ENCODE measurements around the gene IP6K3.

The IP6K3 gene

GRCh38 chr6:33776764-33777163, 30.1 kb upstream of the IP6K3 start:
- Mint-ChIP-seq H3K27me3 (ENCODE audit: low read depth, poor library complexity) (peaks cover 15% of the 10 kb centered on the region), H3K4me1 (peaks cover 55% of the 10 kb centered on the region), H3K4me3 (no peak overlapping the region), H3K9me3 (no peaks in the 10 kb centered on the region), H3K36me3 (ENCODE audit: low read depth) (peaks cover 68% of the 10 kb centered on the region), H3K27ac (no peak overlapping the region)
- no peak for TF ChIP-seq CTCF (IDR thresholded peaks at IDR 0.05)
- no peak for DNase-seq

GRCh38 chr6:33776186-33776585, 29.5 kb upstream of the IP6K3 start:
- H3K4me1 Mint-ChIP-seq, result peaks cover 52% of the 10 kb centered on the region
- no peak overlapping the region for H3K4me3 Mint-ChIP-seq
- H3K27ac Mint-ChIP-seq, result no peak overlapping the region
- no peak for TF ChIP-seq CTCF (IDR thresholded peaks at IDR 0.05)
- no peak for DNase-seq
- no peaks in the 10 kb centered on the region for H3K9me3 Mint-ChIP-seq
- peaks cover 15% of the 10 kb centered on the region for H3K27me3 Mint-ChIP-seq (ENCODE audit: low read depth, poor library complexity)
- H3K36me3 Mint-ChIP-seq (ENCODE audit: low read depth), result peaks cover 68% of the 10 kb centered on the region

GRCh38 chr6:33774774-33775173, 28.1 kb upstream of the IP6K3 start:
- H3K36me3 Mint-ChIP-seq (ENCODE audit: low read depth), result peaks cover 55% of the 10 kb centered on the region
- H3K27ac Mint-ChIP-seq, result no peak overlapping the region

GRCh38 chr6:33772902-33773472, 26.3 kb upstream of the IP6K3 start:
- Mint-ChIP-seq H3K36me3 (ENCODE audit: low read depth) (peaks cover 45% of the 10 kb centered on the region), H3K27ac (no peak overlapping the region), H3K27me3 (ENCODE audit: low read depth, poor library complexity) (peaks cover 11% of the 10 kb centered on the region), H3K9me3 (no peaks in the 10 kb centered on the region), H3K4me3 (no peak overlapping the region), H3K4me1 (peaks cover 56% of the 10 kb centered on the region)
- TF ChIP-seq CTCF (IDR thresholded peaks at IDR 0.05), result no peak
- no peak for DNase-seq

More at GRCh38 chr6:33774774-33775173, 28.1 kb upstream of the IP6K3 start:
- Mint-ChIP-seq H3K27me3 (ENCODE audit: low read depth, poor library complexity) (peaks cover 11% of the 10 kb centered on the region), H3K4me3 (no peak overlapping the region), H3K4me1 (peaks cover 52% of the 10 kb centered on the region), H3K9me3 (no peaks in the 10 kb centered on the region)
- TF ChIP-seq CTCF (IDR thresholded peaks at IDR 0.05), result no peak
- no peak for DNase-seq

GRCh38 chr6:33772082-33772830, 25.6 kb upstream of the IP6K3 start:
- H3K36me3 Mint-ChIP-seq (ENCODE audit: low read depth), result peaks cover 38% of the 10 kb centered on the region
- no peak overlapping the region for H3K4me3 Mint-ChIP-seq
- no peak for DNase-seq
- no peak for TF ChIP-seq CTCF (IDR thresholded peaks at IDR 0.05)
- peaks cover 11% of the 10 kb centered on the region for H3K27me3 Mint-ChIP-seq (ENCODE audit: low read depth, poor library complexity)
- peaks cover 2% of the 10 kb centered on the region for H3K9me3 Mint-ChIP-seq
- H3K4me1 Mint-ChIP-seq, result peaks cover 50% of the 10 kb centered on the region
- H3K27ac Mint-ChIP-seq, result no peak overlapping the region

Data from nephron progenitor cell (in vitro differentiated cells).